H9 (cell line): ENCODE measurements around the gene MSANTD2. TPM values are rescaled to one million over a fixed set of nuclear protein-coding genes. Genes with fewer than 3 reads are reported as not detected.

Source experiments
- DNase-seq: peaks from one replicate; pipeline ENCODE4 v3.0.0-alpha.2; 2017
- H2AFZ ChIP-seq: one replicate; pipeline ENCODE4 v1.6.1; 2013; ENCODE audit warnings: mild to moderate bottlenecking, low read length, control low read depth, moderate library complexity
- H2AK5ac ChIP-seq: 2 replicates; pipeline ENCODE4 v1.6.1; 2013; ENCODE audit warnings: low read length, control low read depth, mixed read lengths; ENCODE audit not compliant: insufficient read length
- H2BK120ac ChIP-seq: one replicate; pipeline ENCODE4 v1.6.1; 2013; ENCODE audit warnings: low read depth, mild to moderate bottlenecking, low read length, control low read depth, inconsistent platforms; ENCODE audit not compliant: poor library complexity, severe bottlenecking
- H2BK12ac ChIP-seq: 2 replicates; pipeline ENCODE4 v1.6.1; 2013; ENCODE audit warnings: low read length, control low read depth, mixed read lengths, low read depth; ENCODE audit not compliant: insufficient read length
- H2BK15ac ChIP-seq: 2 replicates; pipeline ENCODE4 v1.6.1; 2013; ENCODE audit warnings: low read depth, low read length, control low read depth
- H2BK20ac ChIP-seq: one replicate; pipeline ENCODE4 v1.6.1; 2013; ENCODE audit warnings: low read depth, mild to moderate bottlenecking, low read length, control low read depth, inconsistent platforms; ENCODE audit not compliant: poor library complexity, severe bottlenecking
- H2BK5ac ChIP-seq: 2 replicates; pipeline ENCODE4 v1.6.1; 2013; ENCODE audit warnings: low read length, control low read depth, mixed read lengths; ENCODE audit not compliant: insufficient read length
- H3K14ac ChIP-seq: 2 replicates; pipeline ENCODE4 v1.6.1; 2013; ENCODE audit warnings: low read length, control low read depth; ENCODE audit not compliant: insufficient read depth
- H3K18ac ChIP-seq: 2 replicates; pipeline ENCODE4 v1.6.1; 2013; ENCODE audit warnings: low read depth, mild to moderate bottlenecking, mixed read lengths, low read length, control low read depth; ENCODE audit not compliant: insufficient read length
- H3K23ac ChIP-seq: 2 replicates; pipeline ENCODE4 v1.6.1; 2013; ENCODE audit warnings: low read length, control low read depth, mixed read lengths, low read depth; ENCODE audit not compliant: insufficient read length
- H3K23me2 ChIP-seq: 2 replicates; pipeline ENCODE4 v1.6.1; 2013; ENCODE audit warnings: low read depth, mild to moderate bottlenecking, mixed read lengths, low read length, control low read depth; ENCODE audit not compliant: insufficient read length, poor library complexity, severe bottlenecking
- H3K27ac ChIP-seq: 2 replicates; pipeline ENCODE4 v1.5.1; 2013; ENCODE audit warnings: low read length, control low read depth, mixed read lengths, low read depth; ENCODE audit not compliant: insufficient read length
- H3K27me3 ChIP-seq: 2 replicates; pipeline ENCODE4 v1.6.1; 2013; ENCODE audit warnings: low read length, control low read depth, inconsistent platforms; ENCODE audit not compliant: insufficient read depth
- H3K4ac ChIP-seq: 2 replicates; pipeline ENCODE4 v1.6.1; 2013; ENCODE audit warnings: low read depth, mild to moderate bottlenecking, control low read depth, inconsistent platforms, low read length, moderate library complexity
- H3K4me1 ChIP-seq: 2 replicates; pipeline ENCODE4 v1.6.1; 2013; ENCODE audit warnings: low read length, control low read depth, inconsistent platforms; ENCODE audit not compliant: insufficient read depth
- H3K4me2 ChIP-seq: 2 replicates; pipeline ENCODE4 v1.6.1; 2013; ENCODE audit warnings: low read length, control low read depth, mixed read lengths; ENCODE audit not compliant: insufficient read length, insufficient read depth
- H3K56ac ChIP-seq: 2 replicates; pipeline ENCODE4 v1.6.1; 2013; ENCODE audit warnings: low read depth, mild to moderate bottlenecking, mixed read lengths, low read length, control low read depth; ENCODE audit not compliant: insufficient read length
- H3K79me1 ChIP-seq: 2 replicates; pipeline ENCODE4 v1.6.1; 2013; ENCODE audit warnings: low read depth, mild to moderate bottlenecking, moderate library complexity, low read length, control low read depth, inconsistent platforms; ENCODE audit not compliant: insufficient read depth, poor library complexity, severe bottlenecking
- H3K79me2 ChIP-seq: 2 replicates; pipeline ENCODE4 v1.6.1; 2013; ENCODE audit warnings: low read length, control low read depth, inconsistent platforms; ENCODE audit not compliant: insufficient read depth
- H3K9ac ChIP-seq: 2 replicates; pipeline ENCODE4 v1.6.1; 2013; ENCODE audit warnings: low read length, control low read depth, mixed read lengths; ENCODE audit not compliant: insufficient read length; ENCODE audit errors: extremely low read depth
- H3K9me3 ChIP-seq: one replicate; pipeline ENCODE4 v1.6.1; 2013; ENCODE audit warnings: low read depth, low read length, inconsistent platforms; ENCODE audit not compliant: control insufficient read depth
- H3T11ph ChIP-seq: one replicate; pipeline ENCODE4 v1.6.1; 2013; ENCODE audit warnings: mild to moderate bottlenecking, low read length, control low read depth, inconsistent platforms
- H4K20me1 ChIP-seq: one replicate; pipeline ENCODE4 v1.6.1; 2013; ENCODE audit not compliant: control insufficient read depth, insufficient read length, insufficient read depth
- H4K5ac ChIP-seq: 2 replicates; pipeline ENCODE4 v1.6.1; 2013; ENCODE audit warnings: low read depth, mild to moderate bottlenecking, mixed read lengths, low read length, control low read depth; ENCODE audit not compliant: insufficient read length
- H4K8ac ChIP-seq: replicated peaks from 2 replicates; pipeline ENCODE4 v1.6.1; 2013; ENCODE audit warnings: low read length, control low read depth, mixed read lengths, low read depth; ENCODE audit not compliant: insufficient read length
- H4K91ac ChIP-seq: 2 replicates; pipeline ENCODE4 v1.6.1; 2013; ENCODE audit warnings: low read depth, mild to moderate bottlenecking, moderate library complexity, mixed read lengths, low read length, control low read depth; ENCODE audit not compliant: insufficient read length
- H3K27ac Mint-ChIP-seq, 3 experiments: 2 replicates in 2 of 3; 3 replicates in 1 of 3; pipeline ENCODE4 v1.8.0; 2020 to 2021; ENCODE audit warnings: mixed read lengths in 3 of 3, mild to moderate bottlenecking in 1 of 3, moderate library complexity in 1 of 3
- H3K27me3 Mint-ChIP-seq: 2 replicates; pipeline ENCODE4 v1.8.0; 2021; ENCODE audit warnings: low read depth, mild to moderate bottlenecking, moderate library complexity, mixed read lengths
- H3K36me3 Mint-ChIP-seq, 3 experiments: 2 replicates in 2 of 3; 3 replicates in 1 of 3; pipeline ENCODE4 v1.8.0; 2020 to 2021; ENCODE audit warnings: low read depth in 3 of 3, mixed read lengths in 3 of 3; ENCODE audit not compliant: insufficient read depth in 1 of 3
- H3K4me1 Mint-ChIP-seq, 2 experiments: 2 replicates each; pipeline ENCODE4 v1.8.0; 2020; ENCODE audit warnings: mixed read lengths in 2 of 2
- H3K4me3 Mint-ChIP-seq, 2 experiments: 2 replicates in 1 of 2; 3 replicates in 1 of 2; pipeline ENCODE4 v1.8.0; 2020 to 2021; ENCODE audit warnings: mild to moderate bottlenecking in 2 of 2, mixed read lengths in 2 of 2, moderate library complexity in 1 of 2
- H3K9me3 Mint-ChIP-seq, 2 experiments: 2 replicates in 1 of 2; 3 replicates in 1 of 2; pipeline ENCODE4 v1.8.0; 2020; ENCODE audit warnings: mild to moderate bottlenecking in 2 of 2, mixed read lengths in 2 of 2, moderate library complexity in 1 of 2
- WGBS: extraction: QIAGEN DNeasy Blood & Tissue Kit; methylation state at CpG from one replicate; pipeline ENCODE4 v1.1.7; 2013; ENCODE audit warnings: missing lambda C conversion rate, low lambda C conversion rate, mixed read lengths; ENCODE audit not compliant: insufficient read length; ENCODE audit errors: extremely low coverage; 5-methylcytosine and 5-hydroxymethylcytosine counted together
- total RNA-seq: library from RNA; stranded (reverse); gene quantifications from 2 replicates; pipeline ENCODE4 v1.2.1, GENCODE V29; 2021
- TF ChIP-seq, protein P1 (sequence below): fragments of 200-600 bp; sonication (generic); conservative IDR thresholded peaks from 3 replicates; pipeline ENCODE4 v1.8.0; 2021; ENCODE audit warnings: antibody characterized with exemption, mild to moderate bottlenecking

MSANTD2 gene
- total RNA-seq, 1 experiment from 2014 or later, result 18.1 TPM

- Histone ChIP-seq H2BK20ac (no peak overlapping the region), H4K20me1 (no peaks in the 10 kb centered on the region), H3T11ph (no peak overlapping the region), H4K91ac (no peak overlapping the region), H2AK5ac (no peak overlapping the region), H2BK15ac (no peak overlapping the region), H3K79me2 (no peaks in the 10 kb centered on the region), H3K79me1 (no peaks in the 10 kb centered on the region), H4K5ac (no peak overlapping the region), H3K14ac (no peak overlapping the region), H3K18ac (no peak overlapping the region), H3K9me3 (no peaks in the 10 kb centered on the region), H2BK120ac (no peak overlapping the region), H3K4me2 (no peak overlapping the region), H4K8ac (no peak overlapping the region), H3K27me3 (no peaks in the 10 kb centered on the region), H3K9ac (no peak overlapping the region), H3K4me1 (no peaks in the 10 kb centered on the region), H3K27ac (no peak overlapping the region), H3K23me2 (no peaks in the 10 kb centered on the region), H2BK12ac (no peak overlapping the region), H3K56ac (no peak overlapping the region), H3K23ac (no peak overlapping the region), H3K4ac (no peak overlapping the region), H2BK5ac (no peak overlapping the region), H2AFZ (no peak overlapping the region)
- TF ChIP-seq, protein P1, sequence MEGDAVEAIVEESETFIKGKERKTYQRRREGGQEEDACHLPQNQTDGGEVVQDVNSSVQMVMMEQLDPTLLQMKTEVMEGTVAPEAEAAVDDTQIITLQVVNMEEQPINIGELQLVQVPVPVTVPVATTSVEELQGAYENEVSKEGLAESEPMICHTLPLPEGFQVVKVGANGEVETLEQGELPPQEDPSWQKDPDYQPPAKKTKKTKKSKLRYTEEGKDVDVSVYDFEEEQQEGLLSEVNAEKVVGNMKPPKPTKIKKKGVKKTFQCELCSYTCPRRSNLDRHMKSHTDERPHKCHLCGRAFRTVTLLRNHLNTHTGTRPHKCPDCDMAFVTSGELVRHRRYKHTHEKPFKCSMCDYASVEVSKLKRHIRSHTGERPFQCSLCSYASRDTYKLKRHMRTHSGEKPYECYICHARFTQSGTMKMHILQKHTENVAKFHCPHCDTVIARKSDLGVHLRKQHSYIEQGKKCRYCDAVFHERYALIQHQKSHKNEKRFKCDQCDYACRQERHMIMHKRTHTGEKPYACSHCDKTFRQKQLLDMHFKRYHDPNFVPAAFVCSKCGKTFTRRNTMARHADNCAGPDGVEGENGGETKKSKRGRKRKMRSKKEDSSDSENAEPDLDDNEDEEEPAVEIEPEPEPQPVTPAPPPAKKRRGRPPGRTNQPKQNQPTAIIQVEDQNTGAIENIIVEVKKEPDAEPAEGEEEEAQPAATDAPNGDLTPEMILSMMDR, result no peak
- Mint-ChIP-seq H3K27ac (no peak overlapping the region), H3K27me3 (peaks cover 12% of the 10 kb centered on the region), H3K4me3 (no peak overlapping the region), H3K36me3 (peaks cover 0 to 8% (median 0%) of the 10 kb centered on the region in 3 experiments; a peak in 2 of 7 replicates), H3K4me1 (no peaks in the 10 kb centered on the region), H3K9me3 (no peaks in the 10 kb centered on the region)
- no peak for DNase-seq
- no CpG with 5 or more reads among the region's 10 CpGs for WGBS
Observed at GRCh38 chr11:124811399-124812125, 11.4 kb upstream of the MSANTD2 start.
